ENCODE data around the gene CD200R1L.

The CD200R1L gene

GRCh38 chr3:112786002-112786590 is 60.6 kb downstream of the CD200R1L start:
- no peak for DNase-seq

- DNase-seq: no peak
These were observed 61.2 kb downstream of the CD200R1L start for GRCh38 chr3:112785321-112786001.

GRCh38 chr3:112782491-112782890 is 64.2 kb downstream of the CD200R1L start:
- no peak for DNase-seq

- no peak for DNase-seq
These were observed 65.1 kb downstream of the CD200R1L start for GRCh38 chr3:112781599-112781998.

GRCh38 chr3:112779558-112780480 is 66.8 kb downstream of the CD200R1L start:
- DNase-seq: no peak

GRCh38 chr3:112779011-112779410 is 67.7 kb downstream of the CD200R1L start:
- no peak for DNase-seq

- DNase-seq: no peak
These were observed 68.2 kb downstream of the CD200R1L start for GRCh38 chr3:112778353-112778948.

GRCh38 chr3:112777811-112778210 is 68.9 kb downstream of the CD200R1L start:
- no peak for DNase-seq

GRCh38 chr3:112776836-112777235 is 69.8 kb downstream of the CD200R1L start:
- DNase-seq: no peak

- DNase-seq: no peak
These were observed 70.7 kb downstream of the CD200R1L start for GRCh38 chr3:112776000-112776399.

- DNase-seq: no peak
These were observed 71.5 kb downstream of the CD200R1L start for GRCh38 chr3:112775011-112775742.

GRCh38 chr3:112774293-112774926 is 72.3 kb downstream of the CD200R1L start:
- DNase-seq: no peak

GRCh38 chr3:112773864-112774263 is 72.8 kb downstream of the CD200R1L start:
- no peak for DNase-seq

- no peak for DNase-seq
These were observed 75.7 kb downstream of the CD200R1L start for GRCh38 chr3:112770951-112771350.

- peak in 1 of 2 experiments; percentile 21 for DNase-seq
These were observed 76.5 kb downstream of the CD200R1L start for GRCh38 chr3:112770032-112770626.

- no peak for DNase-seq
These were observed 77.2 kb downstream of the CD200R1L start for GRCh38 chr3:112769286-112769978.

- DNase-seq: no peak
These were observed 78.9 kb downstream of the CD200R1L start for GRCh38 chr3:112767777-112768176.

GRCh38 chr3:112767177-112767576 is 79.5 kb downstream of the CD200R1L start:
- DNase-seq: no peak
